AG09319 (cell line): ENCODE data around the gene LRRC47.

Experiments
- DNase-seq: peaks from one replicate; pipeline ENCODE4 v3.0.0-alpha.2; 2010; ENCODE audit warnings: low read depth; ENCODE audit errors: extremely low read depth
- CTCF ChIP-seq: IDR thresholded peaks from 2 replicates; pipeline ENCODE4 v1.5.1; 2011; ENCODE audit warnings: low read depth, mild to moderate bottlenecking, inconsistent platforms, low read length, moderate library complexity

The LRRC47 gene

GRCh38 chr1:3777647-3778589, 18.4 kb downstream of the LRRC47 start:
- TF ChIP-seq CTCF: no peak
- DNase-seq: no peak

GRCh38 chr1:3777078-3777547, 19.2 kb downstream of the LRRC47 start:
- DNase-seq: no peak
- no peak for TF ChIP-seq CTCF

GRCh38 chr1:3776231-3776961, 19.9 kb downstream of the LRRC47 start:
- no peak for DNase-seq
- TF ChIP-seq CTCF: no peak

- DNase-seq: peak; percentile 10
- no peak for TF ChIP-seq CTCF
Observed at GRCh38 chr1:3775490-3776230, 20.6 kb downstream of the LRRC47 start.

GRCh38 chr1:3774946-3775489, 21.3 kb downstream of the LRRC47 start:
- no peak for DNase-seq
- TF ChIP-seq CTCF: no peak

DNA sequence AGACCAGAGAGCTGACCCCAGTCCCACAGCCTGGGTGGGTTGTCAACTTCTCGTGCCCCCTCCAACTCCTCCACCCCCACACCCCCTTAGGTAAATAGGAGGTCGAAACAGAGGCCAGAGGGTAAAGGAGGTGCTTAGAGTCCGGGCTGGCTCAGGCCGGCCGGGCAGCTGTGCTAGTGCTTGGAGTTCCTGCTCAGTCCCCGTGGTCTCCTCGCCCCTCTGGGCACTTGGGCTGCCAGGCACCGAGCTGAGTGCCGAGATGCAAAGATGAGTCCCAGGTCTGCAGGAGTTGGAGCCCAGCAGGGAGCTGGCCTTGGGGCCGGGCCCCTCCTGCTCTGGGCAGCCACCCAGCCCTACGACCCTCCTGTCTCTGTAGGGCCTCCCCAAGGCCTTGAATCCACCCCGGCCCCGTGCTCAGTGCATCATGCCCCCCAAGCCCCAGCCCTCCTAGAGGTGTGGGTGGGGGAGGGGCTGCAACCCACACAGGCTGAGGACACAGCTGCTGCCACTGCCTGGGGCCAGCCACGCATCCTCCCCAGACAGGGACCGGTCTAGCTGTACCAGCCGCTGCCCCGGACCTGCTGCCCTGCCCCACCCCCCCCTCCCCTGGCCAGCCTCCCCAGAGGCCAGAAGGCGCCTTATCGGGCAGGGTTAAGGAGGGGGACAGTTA, 21.9 kb downstream of the LRRC47 start:
- TF ChIP-seq CTCF: no peak
- no peak for DNase-seq
